Kidney epithelial cell (primary cell): ENCODE measurements around the gene PCDHB3. TPM values are rescaled to one million over a fixed set of nuclear protein-coding genes. Genes with fewer than 3 reads are reported as not detected.

ENCODE experiments used
- total RNA-seq: library from RNA; depleted of rRNA; stranded (reverse); fragments of >200 nt; gene quantifications from 2 replicates; pipeline ENCODE4 v1.2.3, GENCODE V29; 2015

The PCDHB3 gene
- total RNA-seq, 1 donor from 2014 or later: 1.9 TPM

Other genes starting within 250 kb of the PCDHB3 start
- gene PCDHA10, start 244.6 kb upstream of the PCDHB3 start, total RNA-seq: 0.33 and 0.68 TPM in 2 replicates
- 0.48 and 1.2 TPM in 2 replicates for gene PCDHA11, start 231.5 kb upstream of the PCDHB3 start, total RNA-seq
- 0.08 and 0.96 TPM in 2 replicates for gene PCDHA12, start 225.2 kb upstream of the PCDHB3 start, total RNA-seq
- 0.21 TPM in 1 of 2 replicates, not detected in the other for gene PCDHA13, start 218.3 kb upstream of the PCDHB3 start, total RNA-seq
- gene PCDHAC1, start 174.2 kb upstream of the PCDHB3 start, total RNA-seq: 0.07 and 0.17 TPM in 2 replicates
- 0.48 and 0.92 TPM in 2 replicates for gene PCDHAC2, start 134.0 kb upstream of the PCDHB3 start, total RNA-seq
- under 0.01 TPM in 1 of 2 replicates, not detected in the other for gene PCDHB1, start 49.1 kb upstream of the PCDHB3 start, total RNA-seq
- gene PCDHB2, start 5.9 kb upstream of the PCDHB3 start, total RNA-seq: 5.7 and 5.8 TPM in 2 replicates
- gene PCDHB4, start 21.3 kb downstream of the PCDHB3 start, total RNA-seq: 0.42 and 0.48 TPM in 2 replicates
- 3.1 and 6.7 TPM in 2 replicates for gene PCDHB5, start 34.7 kb downstream of the PCDHB3 start, total RNA-seq
- gene PCDHB6, start 49.6 kb downstream of the PCDHB3 start, total RNA-seq: 0.67 and 0.68 TPM in 2 replicates
- gene PCDHB7, start 72.2 kb downstream of the PCDHB3 start, total RNA-seq: 0.96 and 1.5 TPM in 2 replicates
- 0.34 and 0.84 TPM in 2 replicates for gene PCDHB8, start 77.3 kb downstream of the PCDHB3 start, total RNA-seq
- gene PCDHB16, start 81.9 kb downstream of the PCDHB3 start, total RNA-seq: 0.92 and 1.4 TPM in 2 replicates
- 0.71 and 0.82 TPM in 2 replicates for gene PCDHB9, start 86.7 kb downstream of the PCDHB3 start, total RNA-seq
- gene PCDHB10, start 91.9 kb downstream of the PCDHB3 start, total RNA-seq: 1.6 and 3.4 TPM in 2 replicates
- 1.8 and 3.1 TPM in 2 replicates for gene PCDHB11, start 99.2 kb downstream of the PCDHB3 start, total RNA-seq
- 1.2 and 1.6 TPM in 2 replicates for gene PCDHB12, start 108.2 kb downstream of the PCDHB3 start, total RNA-seq
- 1.9 and 3.1 TPM in 2 replicates for gene PCDHB13, start 113.4 kb downstream of the PCDHB3 start, total RNA-seq
- 1.5 and 2.9 TPM in 2 replicates for gene PCDHB14, start 122.9 kb downstream of the PCDHB3 start, total RNA-seq
- gene PCDHB15, start 144.9 kb downstream of the PCDHB3 start, total RNA-seq: 2.3 and 3.0 TPM in 2 replicates
- not detected in 2 replicates for gene SLC25A2, start 203.6 kb downstream of the PCDHB3 start, total RNA-seq
- gene TAF7, start 220.3 kb downstream of the PCDHB3 start, total RNA-seq: 72.6 and 78.0 TPM in 2 replicates
- gene PCDHGA1, start 230.0 kb downstream of the PCDHB3 start, total RNA-seq: 0.67 and 0.68 TPM in 2 replicates
- gene PCDHGA2, start 238.3 kb downstream of the PCDHB3 start, total RNA-seq: 2.8 and 2.9 TPM in 2 replicates
- 2.4 and 2.6 TPM in 2 replicates for gene PCDHGA3, start 243.4 kb downstream of the PCDHB3 start, total RNA-seq
- 1.6 and 1.7 TPM in 2 replicates for gene PCDHGB1, start 249.6 kb downstream of the PCDHB3 start, total RNA-seq